GM18861 (cell line): ENCODE results near the gene LGALS14.
"Not testable (repeated sequence)": the region's sequence is repeated elsewhere in the genome, so short reads cannot be mapped to it uniquely, and the experiment has no call there.

Source experiments
- ATAC-seq: cut with Tn5 transposase; IDR thresholded peaks from one replicate; pipeline ENCODE4 v1.9.1; 2021; ENCODE audit not compliant: unreplicated experiment

The LGALS14 gene

GRCh38 chr19:39704181-39705044 lies at the start of gene LGALS14:
Gene LGALS14 (plus strand): TSS chr19:39704481. CDS start chr19:39704529, 48 bp downstream.
- ATAC-seq = no peak

GRCh38 chr19:39655613-39656012 lies 48.7 kb upstream of the LGALS14 start, which contains the start of gene LGALS16:
Gene LGALS16 (plus strand): TSS chr19:39655913. CDS start chr19:39655962, 49 bp downstream.
- no peak for ATAC-seq

- ATAC-seq = no peak
Measured at GRCh38 chr19:39659791-39660190, 44.5 kb upstream of the LGALS14 start.

GRCh38 chr19:39660661-39661060 lies 43.6 kb upstream of the LGALS14 start:
- no peak for ATAC-seq

- no peak for ATAC-seq
Measured at GRCh38 chr19:39661565-39661964, 42.7 kb upstream of the LGALS14 start.

- ATAC-seq = not testable (repeated sequence)
Measured at GRCh38 chr19:39669860-39670259, 34.4 kb upstream of the LGALS14 start.

GRCh38 chr19:39670998-39671397 lies 33.3 kb upstream of the LGALS14 start:
- ATAC-seq = no peak

- no peak for ATAC-seq
Measured at GRCh38 chr19:39671739-39672363, 32.4 kb upstream of the LGALS14 start.

GRCh38 chr19:39672473-39672872 lies 31.8 kb upstream of the LGALS14 start:
- no peak for ATAC-seq

- ATAC-seq = not testable (repeated sequence)
Measured at GRCh38 chr19:39673862-39674261, 30.4 kb upstream of the LGALS14 start.

- no peak for ATAC-seq
Measured at GRCh38 chr19:39676004-39676403, 28.3 kb upstream of the LGALS14 start.

- ATAC-seq = no peak
Measured at GRCh38 chr19:39677961-39678889, 26.1 kb upstream of the LGALS14 start.

GRCh38 chr19:39679056-39679790 lies 25.1 kb upstream of the LGALS14 start:
- ATAC-seq = peak; percentile 52

GRCh38 chr19:39679791-39680168 lies 24.5 kb upstream of the LGALS14 start:
- peak; percentile 13 for ATAC-seq

GRCh38 chr19:39680593-39680992 lies 23.7 kb upstream of the LGALS14 start:
- no peak for ATAC-seq

GRCh38 chr19:39681416-39681815 lies 22.9 kb upstream of the LGALS14 start:
- ATAC-seq = no peak

GRCh38 chr19:39684267-39684666 lies 20.0 kb upstream of the LGALS14 start:
- ATAC-seq = no peak

- ATAC-seq = no peak
Measured at GRCh38 chr19:39686739-39687138, 17.5 kb upstream of the LGALS14 start.

- not testable (repeated sequence) for ATAC-seq
Measured at GRCh38 chr19:39688637-39689036, 15.6 kb upstream of the LGALS14 start.

GRCh38 chr19:39692166-39692565 lies 12.1 kb upstream of the LGALS14 start:
- ATAC-seq = no peak
